Endothelial cell (in vitro differentiated cells): Measurements from ENCODE around the gene ANO4. TPM values are rescaled to one million over a fixed set of nuclear protein-coding genes. Genes with fewer than 3 reads are reported as not detected.

Experiments
- DNase-seq: peaks from one replicate; pipeline ENCODE4 v3.0.0; 2021; ENCODE audit warnings: low spot score
- H3K27ac Mint-ChIP-seq: one replicate; pipeline ENCODE4 v1.8.0; 2021; ENCODE audit warnings: mixed read lengths, inconsistent platforms; ENCODE audit not compliant: unreplicated experiment
- H3K27me3 Mint-ChIP-seq: one replicate; pipeline ENCODE4 v1.8.0; 2021; ENCODE audit warnings: mild to moderate bottlenecking, moderate library complexity, mixed read lengths, inconsistent platforms; ENCODE audit not compliant: unreplicated experiment
- H3K36me3 Mint-ChIP-seq: one replicate; pipeline ENCODE4 v1.8.0; 2021; ENCODE audit warnings: mild to moderate bottlenecking, low read depth, mixed read lengths, inconsistent platforms; ENCODE audit not compliant: unreplicated experiment
- H3K4me1 Mint-ChIP-seq: one replicate; pipeline ENCODE4 v1.8.0; 2021; ENCODE audit warnings: mild to moderate bottlenecking, mixed read lengths, inconsistent platforms; ENCODE audit not compliant: unreplicated experiment
- H3K4me3 Mint-ChIP-seq: one replicate; pipeline ENCODE4 v1.8.0; 2021; ENCODE audit warnings: mild to moderate bottlenecking, mixed read lengths, inconsistent platforms; ENCODE audit not compliant: unreplicated experiment
- H3K9me3 Mint-ChIP-seq: one replicate; pipeline ENCODE4 v1.8.0; 2021; ENCODE audit warnings: mixed read lengths, inconsistent platforms; ENCODE audit not compliant: unreplicated experiment
- total RNA-seq: library from RNA; stranded (reverse); fragmentation: NEBNext Ultra II Directional; extraction: Animal tissue kit (Norgen Biotek cat#: 25700); gene quantifications from one replicate; pipeline ENCODE4 v1.2.1, GENCODE V29; 2021; ENCODE audit not compliant: unreplicated experiment
- TF ChIP-seq, protein P1 (sequence below): fragments of 200-600 bp; sonication (generic); IDR thresholded peaks from one replicate; pipeline ENCODE4 v1.5.0; 2021; ENCODE audit warnings: antibody characterized with exemption; ENCODE audit not compliant: unreplicated experiment

ANO4 gene
- total RNA-seq, 1 donor from 2014 or later = 1.1 TPM

DNA sequence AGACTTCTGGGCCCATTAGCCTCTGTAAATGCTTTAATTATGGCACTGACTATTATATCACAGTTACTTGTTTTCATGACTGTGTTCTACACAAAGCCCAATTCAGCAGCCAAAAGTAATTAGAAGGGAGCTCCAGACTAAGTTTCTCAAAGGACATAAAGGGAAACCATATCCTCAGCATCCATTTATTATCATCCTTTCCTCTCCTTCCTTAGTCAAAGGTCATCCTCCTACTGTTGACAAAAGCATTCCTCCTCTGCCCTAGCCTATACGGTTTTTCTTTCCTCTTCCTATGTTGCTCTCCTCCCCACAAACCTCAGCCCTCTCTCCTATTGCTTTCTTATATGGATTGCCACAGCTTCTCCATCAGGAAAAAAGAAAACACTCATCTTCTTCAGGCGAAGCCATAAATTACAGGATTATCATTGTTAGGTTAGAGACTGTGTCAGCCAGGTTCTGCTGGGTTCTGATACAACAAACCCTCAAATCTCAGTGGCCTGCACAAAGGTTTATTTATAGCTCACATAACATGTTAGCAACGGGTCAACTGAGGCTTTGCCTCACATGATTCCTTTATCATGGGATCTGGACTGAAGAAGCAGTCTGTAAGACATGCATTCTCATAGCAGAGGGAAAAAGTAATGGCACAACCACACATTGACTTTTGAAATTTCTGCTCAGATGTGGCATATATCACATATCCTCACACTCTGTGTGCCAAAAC lies 208.3 kb downstream of the ANO4 start:
- H3K9me3 Mint-ChIP-seq = no peaks in the 10 kb centered on the region
- H3K4me3 Mint-ChIP-seq = no peak overlapping the region
- no peak for DNase-seq
- H3K27me3 Mint-ChIP-seq = no peaks in the 10 kb centered on the region
- no peaks in the 10 kb centered on the region for H3K36me3 Mint-ChIP-seq
- H3K27ac Mint-ChIP-seq = no peak overlapping the region
- H3K4me1 Mint-ChIP-seq = peaks cover 7% of the 10 kb centered on the region
- TF ChIP-seq, protein P1, sequence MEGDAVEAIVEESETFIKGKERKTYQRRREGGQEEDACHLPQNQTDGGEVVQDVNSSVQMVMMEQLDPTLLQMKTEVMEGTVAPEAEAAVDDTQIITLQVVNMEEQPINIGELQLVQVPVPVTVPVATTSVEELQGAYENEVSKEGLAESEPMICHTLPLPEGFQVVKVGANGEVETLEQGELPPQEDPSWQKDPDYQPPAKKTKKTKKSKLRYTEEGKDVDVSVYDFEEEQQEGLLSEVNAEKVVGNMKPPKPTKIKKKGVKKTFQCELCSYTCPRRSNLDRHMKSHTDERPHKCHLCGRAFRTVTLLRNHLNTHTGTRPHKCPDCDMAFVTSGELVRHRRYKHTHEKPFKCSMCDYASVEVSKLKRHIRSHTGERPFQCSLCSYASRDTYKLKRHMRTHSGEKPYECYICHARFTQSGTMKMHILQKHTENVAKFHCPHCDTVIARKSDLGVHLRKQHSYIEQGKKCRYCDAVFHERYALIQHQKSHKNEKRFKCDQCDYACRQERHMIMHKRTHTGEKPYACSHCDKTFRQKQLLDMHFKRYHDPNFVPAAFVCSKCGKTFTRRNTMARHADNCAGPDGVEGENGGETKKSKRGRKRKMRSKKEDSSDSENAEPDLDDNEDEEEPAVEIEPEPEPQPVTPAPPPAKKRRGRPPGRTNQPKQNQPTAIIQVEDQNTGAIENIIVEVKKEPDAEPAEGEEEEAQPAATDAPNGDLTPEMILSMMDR = no peak

DNA sequence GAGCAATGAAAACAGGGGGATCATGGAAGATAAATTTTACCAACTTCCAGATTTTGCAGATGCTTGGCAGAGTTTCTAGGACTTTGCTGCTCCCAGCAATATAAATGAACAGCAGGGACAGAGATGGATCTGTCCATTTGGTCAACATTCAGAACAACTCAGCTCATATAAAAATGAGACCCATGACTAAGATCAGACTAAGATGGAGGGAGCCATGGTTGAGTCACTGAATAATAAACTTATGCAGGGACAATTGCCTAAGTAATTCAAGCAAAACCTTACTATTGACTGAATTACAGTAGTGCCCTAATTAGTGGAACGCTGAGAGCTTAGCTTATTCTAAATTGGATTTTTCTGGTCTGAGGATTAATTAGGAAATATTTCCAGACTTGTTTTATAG lies 210.3 kb downstream of the ANO4 start:
- Mint-ChIP-seq H3K36me3 (no peaks in the 10 kb centered on the region), H3K27ac (no peak overlapping the region), H3K27me3 (no peaks in the 10 kb centered on the region), H3K4me1 (peaks cover 7% of the 10 kb centered on the region), H3K4me3 (no peak overlapping the region), H3K9me3 (no peaks in the 10 kb centered on the region)
- DNase-seq = no peak
- TF ChIP-seq, protein P1 = no peak

DNA sequence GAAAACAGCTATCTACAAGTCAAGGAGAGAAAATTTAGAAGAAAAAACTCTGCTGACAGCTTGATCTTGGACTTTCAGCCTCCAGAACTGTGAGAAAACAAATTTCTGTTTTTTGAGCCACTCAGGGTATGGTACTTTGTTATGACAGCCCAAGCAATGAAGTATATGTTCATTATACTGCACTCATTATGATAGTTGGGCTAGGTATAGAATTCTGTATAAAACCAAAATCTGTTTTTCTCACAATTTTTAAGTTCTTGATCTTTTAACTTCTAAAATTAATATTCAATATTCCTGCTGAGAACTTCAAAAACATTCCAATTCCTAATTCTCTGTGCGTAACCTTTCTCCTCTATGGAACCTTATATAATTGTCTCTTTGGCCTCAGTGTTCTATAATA lies 214.7 kb downstream of the ANO4 start:
- TF ChIP-seq, protein P1 = no peak
- Mint-ChIP-seq H3K36me3 (no peaks in the 10 kb centered on the region), H3K27me3 (no peaks in the 10 kb centered on the region), H3K4me3 (no peak overlapping the region), H3K4me1 (no peaks in the 10 kb centered on the region), H3K27ac (no peak overlapping the region), H3K9me3 (no peaks in the 10 kb centered on the region)
- DNase-seq = no peak

DNA sequence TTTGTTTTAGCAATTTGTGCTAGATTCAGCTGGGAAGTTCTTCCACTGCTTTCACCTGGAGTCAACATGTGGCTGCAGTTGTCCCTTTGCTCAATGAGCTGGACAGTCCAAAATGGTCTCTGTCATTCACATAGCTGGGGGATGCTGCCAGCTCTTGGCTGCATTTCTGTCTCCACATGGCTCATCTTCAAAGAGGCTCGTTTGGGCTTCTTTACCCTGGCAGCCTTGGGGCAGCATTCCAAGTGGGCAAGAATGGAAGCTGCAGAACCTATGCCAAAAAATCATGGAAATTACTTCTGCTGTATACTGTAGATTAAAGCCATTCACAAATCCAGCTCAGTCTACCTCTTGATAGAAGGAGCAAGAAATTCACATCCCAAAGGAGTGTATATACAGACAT lies 216.3 kb downstream of the ANO4 start:
- DNase-seq = no peak
- no peaks in the 10 kb centered on the region for H3K9me3 Mint-ChIP-seq
- no peak overlapping the region for H3K4me3 Mint-ChIP-seq
- H3K27ac Mint-ChIP-seq = no peak overlapping the region
- no peaks in the 10 kb centered on the region for H3K27me3 Mint-ChIP-seq
- TF ChIP-seq, protein P1 = no peak
- no peaks in the 10 kb centered on the region for H3K4me1 Mint-ChIP-seq
- no peaks in the 10 kb centered on the region for H3K36me3 Mint-ChIP-seq

DNA sequence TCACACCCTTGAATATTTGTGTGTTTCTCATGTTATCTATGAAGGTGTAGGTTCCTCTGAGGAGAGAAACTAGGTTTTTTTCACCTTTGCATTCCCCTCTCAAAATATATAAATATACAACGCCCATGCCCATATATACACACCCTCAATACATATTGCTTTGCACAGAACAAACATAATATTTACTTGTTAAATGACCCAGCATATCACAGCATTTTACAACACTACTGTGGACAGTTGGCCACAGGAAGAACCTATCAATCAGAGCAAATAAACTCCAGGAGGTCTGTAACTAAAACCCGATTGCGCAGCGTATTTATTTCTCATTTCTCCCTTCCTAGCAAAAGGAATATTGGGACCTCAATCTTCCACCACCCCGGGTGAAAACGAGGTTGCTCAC lies 219.4 kb downstream of the ANO4 start:
- no peak for DNase-seq
- Mint-ChIP-seq H3K27me3 (no peaks in the 10 kb centered on the region), H3K27ac (no peak overlapping the region), H3K9me3 (no peaks in the 10 kb centered on the region), H3K4me3 (no peak overlapping the region), H3K36me3 (no peaks in the 10 kb centered on the region), H3K4me1 (no peaks in the 10 kb centered on the region)
- TF ChIP-seq, protein P1 = no peak
